Measurements from ENCODE around the gene KCNAB2.

GRCh38 chr1:6034750-6035096, 11.0 kb upstream of the KCNAB2 start:
- TF ChIP-seq EZH2 (IDR thresholded peaks at IDR 0.05; ENCODE audit: borderline replicate concordance, insufficient read depth, low read depth, low read length, poor library complexity, severe bottlenecking), result no peak
- TF ChIP-seq CTCF (IDR thresholded peaks at IDR 0.05), result no peak
